Natural killer cell (primary cell): Measurements from ENCODE around the gene PRDX5. TPM values are rescaled to one million over a fixed set of nuclear protein-coding genes. Genes with fewer than 3 reads are reported as not detected.
A peak's percentile ranks its signal among the peaks of the same experiment; 100 is the strongest.

Experiments used
- ATAC-seq, 3 donors: fragments of 150-1000 bp in 2 of 3; fragments of 200-7000 bp in 1 of 3; cut with Tn5 transposase; 1 replicate in 1 of 3; 2 replicates in 2 of 3; pipeline ENCODE4 v1.10.0; 2021; ENCODE audit warnings: mild to moderate bottlenecking in 2 of 3, moderate library complexity in 2 of 3
- DNase-seq, 2 donors: peaks; one replicate each; pipeline versions ENCODE4 v3.0.0 to v3.0.0-alpha.2; 2013 to 2021; ENCODE audit warnings: mixed read lengths in 1 of 2
- H3K27ac ChIP-seq: one replicate; pipeline ENCODE4 v1.5.1; 2013; ENCODE audit warnings: mild to moderate bottlenecking, low read length
- H3K27me3 ChIP-seq: one replicate; pipeline ENCODE4 v1.6.1; 2013; ENCODE audit warnings: low read length; ENCODE audit not compliant: control insufficient read depth, insufficient read depth
- H3K36me3 ChIP-seq: one replicate; pipeline ENCODE4 v1.6.1; 2013; ENCODE audit warnings: low read length; ENCODE audit not compliant: control insufficient read depth, insufficient read depth
- H3K4me1 ChIP-seq: one replicate; pipeline ENCODE4 v1.6.1; 2013; ENCODE audit warnings: low read length; ENCODE audit not compliant: control insufficient read depth, insufficient read depth
- H3K4me3 ChIP-seq: one replicate; pipeline ENCODE4 v1.5.1; 2013; ENCODE audit warnings: low read length
- H3K9me3 ChIP-seq: one replicate; pipeline ENCODE4 v1.6.1; 2013; ENCODE audit warnings: low read length; ENCODE audit not compliant: control insufficient read depth, insufficient read depth
- H3K27ac Mint-ChIP-seq, 2 donors: one replicate each; pipeline ENCODE4 v1.8.0; 2022; ENCODE audit warnings: mild to moderate bottlenecking in 2 of 2, mixed read lengths in 2 of 2, moderate library complexity in 1 of 2
- H3K27me3 Mint-ChIP-seq, 2 donors: one replicate each; pipeline ENCODE4 v1.8.0; 2022; ENCODE audit warnings: low read depth in 2 of 2, mixed read lengths in 2 of 2
- H3K36me3 Mint-ChIP-seq: one replicate; pipeline ENCODE4 v1.8.0; 2022; ENCODE audit warnings: mixed read lengths
- H3K4me1 Mint-ChIP-seq, 2 donors: one replicate each; pipeline ENCODE4 v1.8.0; 2022; ENCODE audit warnings: mixed read lengths in 2 of 2
- H3K4me3 Mint-ChIP-seq: one replicate; pipeline ENCODE4 v1.8.0; 2022; ENCODE audit warnings: mild to moderate bottlenecking, moderate library complexity, mixed read lengths
- H3K9me3 Mint-ChIP-seq, 2 donors: one replicate each; pipeline ENCODE4 v1.8.0; 2022; ENCODE audit warnings: mixed read lengths in 2 of 2
- CTCF ChIP-seq: fragments of 200-600 bp; IDR thresholded peaks from one replicate; pipeline ENCODE4 v1.8.0; 2022; ENCODE audit warnings: antibody characterized with exemption
- WGBS: methylation state at CpG from one replicate; pipeline ENCODE4 v1.1.7; 2013; ENCODE audit warnings: missing lambda C conversion rate; ENCODE audit not compliant: insufficient coverage; 5-methylcytosine and 5-hydroxymethylcytosine counted together
- intact Hi-C: fragments of 100-400 bp; cut with micrococcal nuclease; formaldehyde crosslinking; loops from one replicate; pipeline ENCODE4 v1.14.2; 2022
- total RNA-seq, 4 donors: library from RNA; stranded (reverse); fragments of 120-200 nt in 1 of 4; gene quantifications; one replicate each; pipeline versions ENCODE4 v1.2.3 to v1.2.4, GENCODE V29; 2013 to 2022

Gene PRDX5
- total RNA-seq, 3 donors from 2014 or later (not counting 1 experiment from before 2014, with no cell fraction given), result 85.9 to 104 (median 88.8) TPM

- WGBS, result under 1% methylated on average over 96 of the region's 96 CpGs
- DNase-seq, result peak in 1 of 2 donors; percentile 54
Measured at GRCh38 chr11:64291752-64292459, 26.0 kb upstream of the PRDX5 start.

GRCh38 chr11:64292460-64293254 is 25.3 kb upstream of the PRDX5 start:
- H3K36me3 Mint-ChIP-seq, result no peaks in the 10 kb centered on the region
- no peaks in the 10 kb centered on the region for H3K9me3 ChIP-seq
- DNase-seq (no peak), ATAC-seq (peak in 1 of 3 donors; percentile 10)
- H3K27me3 ChIP-seq, result peaks cover 43% of the 10 kb centered on the region
- H3K4me1 ChIP-seq, result peaks cover 11% of the 10 kb centered on the region
- peak overlapping the region; percentile 49 for H3K4me3 Mint-ChIP-seq
- WGBS, result 35% methylated on average over 39 of the region's 42 CpGs
- H3K4me3 ChIP-seq, result no peak overlapping the region
- TF ChIP-seq CTCF, result no peak
- H3K27ac Mint-ChIP-seq, result no peak overlapping the region
- peaks cover 37 to 46% of the 10 kb centered on the region in 2 donors for H3K27me3 Mint-ChIP-seq
- H3K36me3 ChIP-seq, result no peaks in the 10 kb centered on the region
- intact Hi-C loops, result no loop called here
- H3K9me3 Mint-ChIP-seq, result no peaks in the 10 kb centered on the region
- no peak overlapping the region for H3K27ac ChIP-seq
- peaks cover 6 to 15% of the 10 kb centered on the region in 2 donors for H3K4me1 Mint-ChIP-seq

More at GRCh38 chr11:64291752-64292459, 26.0 kb upstream of the PRDX5 start:
- H3K4me3 Mint-ChIP-seq, result no peak overlapping the region
- peaks cover 29 to 39% of the 10 kb centered on the region in 2 donors for H3K27me3 Mint-ChIP-seq
- Histone ChIP-seq H3K27me3 (peaks cover 36% of the 10 kb centered on the region), H3K4me1 (peaks cover 11% of the 10 kb centered on the region), H3K4me3 (no peak overlapping the region), H3K9me3 (no peaks in the 10 kb centered on the region), H3K27ac (no peak overlapping the region), H3K36me3 (no peaks in the 10 kb centered on the region)
- H3K27ac Mint-ChIP-seq, result no peak overlapping the region
- TF ChIP-seq CTCF, result no peak
- peaks cover 7 to 16% of the 10 kb centered on the region in 2 donors for H3K4me1 Mint-ChIP-seq
- peak; percentile 50 to 69 (median 61) for ATAC-seq
- intact Hi-C loops, result no loop called here
- H3K9me3 Mint-ChIP-seq, result no peaks in the 10 kb centered on the region
- no peaks in the 10 kb centered on the region for H3K36me3 Mint-ChIP-seq

GRCh38 chr11:64294774-64295173 is 23.1 kb upstream of the PRDX5 start:
- no peak for TF ChIP-seq CTCF
- ATAC-seq (no peak), DNase-seq (no peak)
- no peak overlapping the region for H3K27ac ChIP-seq
- Mint-ChIP-seq H3K27ac (no peak overlapping the region), H3K4me3 (no peak overlapping the region), H3K9me3 (no peaks in the 10 kb centered on the region), H3K4me1 (peaks cover 6 to 21% of the 10 kb centered on the region in 2 donors), H3K36me3 (no peaks in the 10 kb centered on the region), H3K27me3 (peaks cover 43 to 59% of the 10 kb centered on the region in 2 donors)
- WGBS, result 70% methylated on average over 3 of the region's 3 CpGs
- no peak overlapping the region for H3K4me3 ChIP-seq
- no peaks in the 10 kb centered on the region for H3K36me3 ChIP-seq
- peaks cover 16% of the 10 kb centered on the region for H3K4me1 ChIP-seq
- H3K27me3 ChIP-seq, result peaks cover 56% of the 10 kb centered on the region
- H3K9me3 ChIP-seq, result no peaks in the 10 kb centered on the region
- intact Hi-C loops, result no loop called here
